Measurements from ENCODE around the gene EFHD1. TPM values are rescaled to one million over a fixed set of nuclear protein-coding genes. Genes with fewer than 3 reads are reported as not detected.
"Not testable (repeated sequence)": the region's sequence is repeated elsewhere in the genome, so short reads cannot be mapped to it uniquely, and the experiment has no call there.

The EFHD1 gene
- total RNA-seq, 2 experiments from 2014 or later, result 0.78 to 1.1 TPM

DNA sequence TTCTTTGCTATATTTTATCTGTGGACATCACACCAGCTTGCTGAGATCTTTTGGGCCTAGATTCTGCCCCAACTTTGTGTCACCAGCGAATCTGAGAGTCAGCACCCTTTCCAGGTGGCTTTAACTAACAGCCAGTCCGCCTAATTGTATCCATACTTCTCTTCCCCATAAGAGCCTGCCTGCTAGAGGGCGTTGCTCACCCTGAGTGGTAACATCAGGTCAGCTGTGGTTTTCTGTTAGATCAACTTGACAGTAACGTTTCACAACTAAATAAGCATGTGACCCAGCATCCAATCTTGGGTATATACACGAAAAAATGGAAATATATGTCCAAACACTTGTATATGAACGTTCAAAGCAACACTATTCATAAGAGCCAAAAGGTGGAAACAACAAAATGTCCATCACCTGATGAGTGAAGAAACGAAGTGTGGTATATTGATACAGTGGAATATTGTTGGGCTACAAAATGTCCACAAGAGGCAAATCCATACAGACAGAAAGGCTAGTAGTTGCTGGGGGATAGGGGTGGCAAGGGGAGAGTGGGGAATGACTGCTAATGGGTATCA lies 24.9 kb downstream of the EFHD1 start:
- H3K27me3 Mint-ChIP-seq, result no peaks in the 10 kb centered on the region
- DNase-seq, result no peak
- no peaks in the 10 kb centered on the region for H3K36me3 Mint-ChIP-seq
- H3K9me3 Mint-ChIP-seq, result no peaks in the 10 kb centered on the region
- H3K4me3 Mint-ChIP-seq, result no peak overlapping the region
- no peaks in the 10 kb centered on the region for H3K4me1 Mint-ChIP-seq
- H3K27ac Mint-ChIP-seq, result no peak overlapping the region

DNA sequence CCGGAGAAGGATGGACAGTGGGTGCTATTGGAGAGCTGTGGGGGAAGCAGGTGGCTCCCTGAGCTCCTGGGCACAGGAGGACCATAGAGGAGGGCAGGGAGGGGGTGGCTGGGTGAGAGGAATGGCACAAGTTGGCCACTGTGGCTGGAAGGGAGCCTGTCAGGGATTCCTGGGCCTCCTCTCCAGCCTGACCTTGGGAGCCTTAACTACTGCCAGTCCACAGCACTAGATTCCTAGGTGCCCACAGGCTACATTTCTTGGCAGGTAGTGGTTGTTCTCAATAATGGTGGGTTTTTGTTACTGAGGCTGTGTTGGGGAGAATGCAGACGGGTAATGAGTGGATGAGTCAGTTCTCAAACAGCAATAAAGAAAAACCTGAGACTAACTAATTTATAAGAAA lies 26.0 kb downstream of the EFHD1 start:
- Mint-ChIP-seq H3K4me3 (no peak overlapping the region), H3K27me3 (no peaks in the 10 kb centered on the region), H3K9me3 (no peaks in the 10 kb centered on the region), H3K36me3 (no peaks in the 10 kb centered on the region), H3K27ac (no peak overlapping the region), H3K4me1 (no peaks in the 10 kb centered on the region)
- DNase-seq, result no peak

DNA sequence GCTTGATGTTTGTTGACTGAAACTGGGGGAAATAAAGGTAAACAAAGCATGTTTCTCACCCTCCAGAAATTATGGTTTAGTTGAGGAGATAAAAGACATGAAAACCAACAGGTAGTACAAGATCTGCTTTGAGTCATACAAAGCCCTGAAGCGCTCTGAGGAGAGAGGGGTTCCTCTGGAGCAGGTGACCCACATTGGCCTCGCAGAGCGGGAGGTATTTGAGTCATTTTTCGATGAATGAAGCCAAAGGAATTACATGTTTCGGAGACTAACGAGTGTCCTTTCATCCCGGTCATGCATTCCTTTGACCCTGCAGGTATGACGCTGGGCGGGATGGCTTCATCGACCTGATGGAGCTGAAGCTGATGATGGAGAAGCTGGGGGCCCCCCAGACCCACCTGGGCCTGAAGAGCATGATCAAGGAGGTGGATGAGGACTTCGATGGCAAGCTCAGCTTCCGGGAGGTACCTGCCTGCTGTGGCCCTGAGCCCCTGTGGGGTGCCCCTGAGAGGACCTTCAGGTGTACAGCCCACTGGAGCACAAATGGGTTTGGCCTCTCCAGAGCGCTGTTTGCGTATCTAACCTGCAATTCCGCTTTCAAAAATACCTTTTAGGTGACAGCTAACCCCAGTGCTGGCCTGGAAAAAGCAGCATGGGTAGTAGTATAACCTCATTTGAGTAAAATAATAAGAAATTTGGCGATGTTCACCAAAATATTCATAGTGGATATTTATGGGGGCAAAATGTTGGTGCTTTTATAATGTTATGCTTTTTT lies 29.3 kb downstream of the EFHD1 start:
- Mint-ChIP-seq H3K27ac (no peak overlapping the region), H3K27me3 (no peaks in the 10 kb centered on the region), H3K4me1 (no peaks in the 10 kb centered on the region), H3K9me3 (no peaks in the 10 kb centered on the region), H3K4me3 (no peak overlapping the region), H3K36me3 (no peaks in the 10 kb centered on the region)
- DNase-seq, result no peak

- Mint-ChIP-seq H3K27me3 (peaks cover 5% of the 10 kb centered on the region), H3K4me1 (no peaks in the 10 kb centered on the region), H3K27ac (no peak overlapping the region), H3K9me3 (no peaks in the 10 kb centered on the region), H3K36me3 (no peaks in the 10 kb centered on the region), H3K4me3 (no peak overlapping the region)
- no peak for DNase-seq
Observed at GRCh38 chr2:232666051-232666805, 32.8 kb downstream of the EFHD1 start.

GRCh38 chr2:232667989-232668583 lies 34.7 kb downstream of the EFHD1 start:
- Mint-ChIP-seq H3K4me3 (no peak overlapping the region), H3K27ac (no peak overlapping the region), H3K36me3 (no peaks in the 10 kb centered on the region), H3K9me3 (no peaks in the 10 kb centered on the region), H3K27me3 (peaks cover 5% of the 10 kb centered on the region), H3K4me1 (no peaks in the 10 kb centered on the region)
- DNase-seq, result no peak

DNA sequence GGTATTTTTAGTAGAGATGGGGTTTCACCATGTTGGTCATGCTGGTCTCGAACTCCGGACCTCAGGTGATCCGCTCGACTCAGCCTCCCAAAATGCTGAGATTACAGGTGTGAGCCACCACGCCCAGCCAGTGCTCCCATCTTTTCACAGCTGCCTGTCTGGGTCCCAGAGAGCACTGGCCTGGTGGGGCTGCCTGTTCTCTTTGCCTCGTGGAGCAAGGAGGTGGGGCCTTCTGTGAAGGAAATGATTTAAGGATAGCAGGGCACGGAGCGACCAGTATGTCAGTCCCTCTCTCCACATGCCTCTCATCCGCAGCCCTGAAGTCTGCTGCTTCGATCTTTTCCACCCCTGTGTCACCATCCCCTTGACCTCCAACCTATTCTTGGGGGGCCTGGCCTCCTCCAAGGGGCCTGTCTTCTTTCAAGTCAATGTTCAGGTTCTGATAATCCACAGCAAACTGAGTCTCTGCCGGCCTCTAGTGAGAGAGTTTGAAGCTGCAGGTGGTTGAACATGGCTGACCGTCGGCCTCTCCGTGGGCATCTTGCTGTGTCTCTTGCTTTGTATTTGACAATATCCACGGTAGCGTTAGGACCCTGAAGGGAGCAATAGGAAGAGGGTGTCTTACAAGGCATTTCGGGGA lies 35.5 kb downstream of the EFHD1 start:
- H3K27me3 Mint-ChIP-seq, result peaks cover 5% of the 10 kb centered on the region
- no peaks in the 10 kb centered on the region for H3K36me3 Mint-ChIP-seq
- no peaks in the 10 kb centered on the region for H3K9me3 Mint-ChIP-seq
- no peak overlapping the region for H3K4me3 Mint-ChIP-seq
- DNase-seq, result no peak
- H3K4me1 Mint-ChIP-seq, result no peaks in the 10 kb centered on the region
- no peak overlapping the region for H3K27ac Mint-ChIP-seq

GRCh38 chr2:232672588-232672987 lies 39.2 kb downstream of the EFHD1 start:
- Mint-ChIP-seq H3K27me3 (peaks cover 5% of the 10 kb centered on the region), H3K4me1 (peaks cover 4% of the 10 kb centered on the region), H3K4me3 (no peak overlapping the region), H3K9me3 (no peaks in the 10 kb centered on the region), H3K36me3 (no peaks in the 10 kb centered on the region), H3K27ac (no peak overlapping the region)
- no peak for DNase-seq

- no peak overlapping the region for H3K27ac Mint-ChIP-seq
- no peaks in the 10 kb centered on the region for H3K9me3 Mint-ChIP-seq
Observed at GRCh38 chr2:232674491-232674890, 41.1 kb downstream of the EFHD1 start.

DNA sequence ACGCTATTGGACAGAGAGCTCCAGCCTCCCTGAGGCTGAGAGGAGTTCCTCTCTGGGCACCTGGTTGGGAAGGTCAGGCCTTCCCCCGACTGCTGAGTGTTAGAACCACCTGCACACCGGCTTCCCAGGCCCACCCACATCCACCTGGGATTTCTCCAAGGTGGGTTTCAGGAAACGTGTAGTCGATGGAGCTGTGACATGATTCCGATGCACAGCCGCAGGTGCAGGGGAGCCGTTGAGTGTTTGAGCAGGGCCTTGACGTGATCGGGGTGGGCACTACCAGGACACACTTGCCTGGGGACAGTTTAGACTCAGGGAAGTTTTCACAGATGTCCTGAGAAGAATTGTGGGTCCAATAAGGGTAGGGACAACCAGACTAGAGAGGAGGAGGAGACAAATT lies 42.0 kb downstream of the EFHD1 start:
- no peak for DNase-seq
- no peak overlapping the region for H3K27ac Mint-ChIP-seq
- peaks cover 11% of the 10 kb centered on the region for H3K27me3 Mint-ChIP-seq
- H3K4me1 Mint-ChIP-seq, result peaks cover 4% of the 10 kb centered on the region
- no peak overlapping the region for H3K4me3 Mint-ChIP-seq
- no peaks in the 10 kb centered on the region for H3K36me3 Mint-ChIP-seq
- no peaks in the 10 kb centered on the region for H3K9me3 Mint-ChIP-seq

More at GRCh38 chr2:232674491-232674890, 41.1 kb downstream of the EFHD1 start:
- no peak for DNase-seq
- Mint-ChIP-seq H3K4me3 (no peak overlapping the region), H3K4me1 (peaks cover 4% of the 10 kb centered on the region), H3K36me3 (no peaks in the 10 kb centered on the region), H3K27me3 (peaks cover 5% of the 10 kb centered on the region)

DNA sequence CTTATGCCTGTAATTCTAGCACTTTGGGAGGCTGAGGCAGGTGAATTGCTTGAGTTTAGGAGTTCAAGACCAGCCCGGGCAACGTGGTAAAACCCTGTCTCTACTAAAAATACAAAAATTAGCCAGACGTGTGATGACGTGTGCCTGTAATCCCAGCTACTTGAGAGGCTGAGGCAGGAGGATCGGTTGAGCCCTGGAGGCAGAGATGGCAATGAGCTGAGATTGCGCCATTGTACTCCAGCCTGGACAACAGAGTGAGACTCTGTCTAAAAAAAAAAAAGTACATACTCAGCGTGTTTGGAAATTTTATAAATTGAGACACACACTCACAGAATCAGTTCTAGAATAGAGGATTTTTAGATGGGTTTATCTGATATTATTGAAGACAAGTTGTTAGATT lies 46.6 kb downstream of the EFHD1 start:
- Mint-ChIP-seq H3K27me3 (peaks cover 16% of the 10 kb centered on the region), H3K4me3 (no peak overlapping the region), H3K36me3 (no peaks in the 10 kb centered on the region), H3K27ac (no peak overlapping the region), H3K9me3 (no peaks in the 10 kb centered on the region), H3K4me1 (peaks cover 4% of the 10 kb centered on the region)
- no peak for DNase-seq

DNA sequence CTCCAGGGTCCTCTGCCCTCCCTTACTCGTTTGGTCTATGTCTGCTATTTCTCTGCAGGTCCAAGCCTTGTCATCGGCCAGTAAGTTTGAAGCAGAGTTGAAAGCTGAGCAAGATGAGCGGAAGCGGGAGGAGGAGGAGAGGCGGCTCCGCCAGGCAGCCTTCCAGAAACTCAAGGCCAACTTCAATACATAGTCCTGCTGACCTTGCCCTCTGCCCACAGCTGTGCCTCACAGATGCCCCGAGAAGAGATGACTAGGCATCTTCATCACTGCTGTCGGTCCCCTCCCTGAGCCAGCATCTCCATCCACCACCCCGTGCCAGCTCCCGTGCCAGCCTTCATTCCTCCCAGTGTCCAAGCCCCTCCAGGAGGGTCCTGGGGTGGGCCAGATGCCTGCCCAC lies 48.1 kb downstream of the EFHD1 start:
- Mint-ChIP-seq H3K9me3 (no peaks in the 10 kb centered on the region), H3K27ac (no peak overlapping the region), H3K4me3 (no peak overlapping the region), H3K36me3 (no peaks in the 10 kb centered on the region), H3K4me1 (peaks cover under 1% of the 10 kb centered on the region), H3K27me3 (peaks cover 16% of the 10 kb centered on the region)
- DNase-seq, result no peak

DNA sequence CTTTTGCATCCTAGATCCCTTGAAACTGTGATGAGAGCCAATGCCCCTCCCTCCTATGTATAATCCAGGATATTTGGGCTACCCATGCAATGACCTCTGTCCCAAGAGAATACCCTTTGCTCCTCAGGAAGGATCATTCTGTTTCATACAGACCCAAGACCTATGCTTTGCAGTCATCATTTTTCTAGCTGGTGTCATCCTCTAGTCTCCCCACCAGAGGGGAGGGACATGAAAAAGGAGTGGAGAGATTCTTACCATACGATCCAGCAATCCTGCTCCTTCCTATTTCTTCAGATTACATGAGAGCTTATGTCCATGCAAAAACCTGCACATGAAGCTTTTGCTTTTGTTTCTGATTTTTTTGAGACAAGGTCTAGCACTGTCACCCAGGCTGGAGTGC lies 50.0 kb downstream of the EFHD1 start:
- Mint-ChIP-seq H3K4me1 (no peaks in the 10 kb centered on the region), H3K27me3 (peaks cover 16% of the 10 kb centered on the region), H3K27ac (no peak overlapping the region), H3K36me3 (no peaks in the 10 kb centered on the region), H3K4me3 (no peak overlapping the region), H3K9me3 (no peaks in the 10 kb centered on the region)
- no peak for DNase-seq

GRCh38 chr2:232685391-232685790 lies 52.0 kb downstream of the EFHD1 start:
- not testable (repeated sequence) for H3K27me3 Mint-ChIP-seq, H3K36me3 Mint-ChIP-seq, H3K4me1 Mint-ChIP-seq, H3K27ac Mint-ChIP-seq, H3K9me3 Mint-ChIP-seq, H3K4me3 Mint-ChIP-seq, DNase-seq

GRCh38 chr2:232687382-232688160 lies 54.2 kb downstream of the EFHD1 start:
- Mint-ChIP-seq H3K36me3 (no peaks in the 10 kb centered on the region), H3K27ac (no peak overlapping the region), H3K9me3 (no peaks in the 10 kb centered on the region), H3K27me3 (no peaks in the 10 kb centered on the region), H3K4me1 (no peaks in the 10 kb centered on the region), H3K4me3 (no peak overlapping the region)
- DNase-seq, result no peak

All from activated naive CD8-positive, alpha-beta T cell treated with anti-CD3 and anti-CD28 coated beads for 36 hours (primary cell).